NCI-H1417 treated with DMSO at 0.1 percent for 48 hours (cell line): ENCODE results near the gene PLEKHB2.
"Not testable (repeated sequence)": the region's sequence is repeated elsewhere in the genome, so short reads cannot be mapped to it uniquely, and the experiment has no call there.

Experiments used
- DNase-seq: peaks from one replicate; lab custom pipeline; 2025; lab: John Stamatoyannopoulos, UW

The PLEKHB2 gene

GRCh38 chr2:131093696-131094462 is 11.3 kb upstream of the PLEKHB2 start:
- DNase-seq, result no peak

- no peak for DNase-seq
Measured at GRCh38 chr2:131094463-131095281, 10.5 kb upstream of the PLEKHB2 start.

GRCh38 chr2:131103165-131103564 is 2.0 kb upstream of the PLEKHB2 start:
- no peak for DNase-seq

GRCh38 chr2:131104487-131105155 is 515 bp upstream of the PLEKHB2 start:
- DNase-seq, result no peak

- DNase-seq, result no peak
Measured at GRCh38 chr2:131105950-131106801, 1.0 kb downstream of the PLEKHB2 start.

- DNase-seq, result no peak
Measured at GRCh38 chr2:131112529-131112928, 7.4 kb downstream of the PLEKHB2 start.

- no peak for DNase-seq
Measured at GRCh38 chr2:131113566-131114227, 8.6 kb downstream of the PLEKHB2 start.

- DNase-seq, result not testable (repeated sequence)
Measured at GRCh38 chr2:131114950-131115349, 9.8 kb downstream of the PLEKHB2 start.

GRCh38 chr2:131115752-131116151 is 10.6 kb downstream of the PLEKHB2 start:
- DNase-seq, result no peak

GRCh38 chr2:131120815-131121317 is 15.7 kb downstream of the PLEKHB2 start:
- no peak for DNase-seq

- DNase-seq, result no peak
Measured at GRCh38 chr2:131121464-131121863, 16.3 kb downstream of the PLEKHB2 start.

- no peak for DNase-seq
Measured at GRCh38 chr2:131122496-131122895, 17.4 kb downstream of the PLEKHB2 start.

- no peak for DNase-seq
Measured at GRCh38 chr2:131123192-131123591, 18.1 kb downstream of the PLEKHB2 start.

- peak; percentile 46 for DNase-seq
Measured at GRCh38 chr2:131125195-131125757, 20.1 kb downstream of the PLEKHB2 start.

- DNase-seq, result no peak
Measured at GRCh38 chr2:131126436-131126835, 21.3 kb downstream of the PLEKHB2 start.

- DNase-seq, result no peak
Measured at GRCh38 chr2:131127076-131127475, 21.9 kb downstream of the PLEKHB2 start.

- no peak for DNase-seq
Measured at GRCh38 chr2:131127981-131128380, 22.8 kb downstream of the PLEKHB2 start.

GRCh38 chr2:131130298-131130596 is 25.1 kb downstream of the PLEKHB2 start:
- no peak for DNase-seq

GRCh38 chr2:131132729-131133128 is 27.6 kb downstream of the PLEKHB2 start:
- DNase-seq, result no peak

- DNase-seq, result no peak
Measured at GRCh38 chr2:131140581-131140980, 35.4 kb downstream of the PLEKHB2 start.

GRCh38 chr2:131142849-131143248 is 37.7 kb downstream of the PLEKHB2 start:
- no peak for DNase-seq
